ENCODE results near the gene DYNLT1. TPM values are rescaled to one million over a fixed set of nuclear protein-coding genes. Genes with fewer than 3 reads are reported as not detected.
A peak's percentile ranks its signal among the peaks of the same experiment; 100 is the strongest.

DYNLT1 gene
- total and polyA plus RNA-seq, 2 of the 4 experiments (the other 2 are of a cell fraction) = 235 to 349 TPM

DNA sequence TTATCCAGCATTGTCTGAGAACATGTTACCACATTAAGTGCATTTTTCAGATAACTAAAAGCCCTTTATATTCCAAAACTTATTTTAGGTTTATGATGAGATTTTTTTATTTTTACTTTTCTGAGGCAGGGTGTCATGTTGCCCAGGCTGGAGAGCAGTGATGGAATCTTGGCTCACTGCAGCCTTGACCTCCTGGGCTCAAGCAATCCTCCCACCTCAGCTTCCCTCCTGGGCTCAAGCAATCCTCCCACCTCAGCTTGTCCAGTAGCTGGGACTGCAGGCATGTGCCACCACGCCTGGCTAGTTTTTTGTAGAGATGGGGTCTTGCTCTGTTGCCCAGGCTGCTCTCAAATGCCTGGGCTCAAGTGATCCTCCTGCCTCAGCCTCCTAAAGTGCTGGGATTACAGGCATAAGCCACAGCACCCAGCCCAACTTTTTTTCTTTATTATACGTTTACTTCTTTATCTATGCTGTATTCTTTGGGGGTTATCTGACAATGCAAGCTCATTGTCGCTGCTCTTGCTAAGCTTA lies 6.2 kb downstream of the DYNLT1 start:
- no peak overlapping the region for H2BK5ac ChIP-seq (ENCODE audit: low read depth, low read length, poor library complexity, severe bottlenecking)
- H4K91ac ChIP-seq (ENCODE audit: insufficient read depth, low read depth, low read length) = no peak overlapping the region
- no peak overlapping the region for H3K4me2 ChIP-seq (ENCODE audit: low read depth, low read length)
- no peaks in the 10 kb centered on the region for H3K9me3 ChIP-seq (ENCODE audit: control insufficient read depth, insufficient read depth, low read length)
- no peak overlapping the region for H3K18ac ChIP-seq (ENCODE audit: low read depth, low read length)
- TF ChIP-seq, protein P1, sequence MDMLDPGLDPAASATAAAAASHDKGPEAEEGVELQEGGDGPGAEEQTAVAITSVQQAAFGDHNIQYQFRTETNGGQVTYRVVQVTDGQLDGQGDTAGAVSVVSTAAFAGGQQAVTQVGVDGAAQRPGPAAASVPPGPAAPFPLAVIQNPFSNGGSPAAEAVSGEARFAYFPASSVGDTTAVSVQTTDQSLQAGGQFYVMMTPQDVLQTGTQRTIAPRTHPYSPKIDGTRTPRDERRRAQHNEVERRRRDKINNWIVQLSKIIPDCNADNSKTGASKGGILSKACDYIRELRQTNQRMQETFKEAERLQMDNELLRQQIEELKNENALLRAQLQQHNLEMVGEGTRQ (IDR thresholded peaks at IDR 0.05; ENCODE audit: low read depth, low read length) = no peak
- TF ChIP-seq MAFK (IDR thresholded peaks at IDR 0.05; ENCODE audit: low read depth, low read length) (no peak), FOS (IDR thresholded peaks at IDR 0.05; ENCODE audit: low read depth, low read length) (no peak), RAD21 (IDR thresholded peaks at IDR 0.05; ENCODE audit: low read length) (no peak), MAZ (IDR thresholded peaks at IDR 0.05; ENCODE audit: borderline replicate concordance, low read depth, low read length) (no peak), POLR2A (IDR thresholded peaks at IDR 0.05; ENCODE audit: low read depth, low read length) (no peak; the same call in 1 of the 2 replicates), SMC3 (IDR thresholded peaks at IDR 0.05; ENCODE audit: low read depth, low read length) (no peak), MXI1 (IDR thresholded peaks at IDR 0.05; ENCODE audit: borderline replicate concordance, low read depth, low read length) (no peak), BHLHE40 (IDR thresholded peaks at IDR 0.05; ENCODE audit: low read depth, low read length) (no peak), RFX5 (IDR thresholded peaks at IDR 0.05; ENCODE audit: low read depth, low read length) (no peak), NFE2L2 (IDR thresholded peaks at IDR 0.05; ENCODE audit: low read depth, low read length) (no peak), RCOR1 (IDR thresholded peaks at IDR 0.05; ENCODE audit: insufficient replicate concordance, low read length) (no peak), CEBPB (IDR thresholded peaks at IDR 0.05; ENCODE audit: low read depth, low read length) (no peak), CHD1 (IDR thresholded peaks at IDR 0.05; ENCODE audit: low read depth, low read length) (no peak)
- TF ChIP-seq, protein P2, sequence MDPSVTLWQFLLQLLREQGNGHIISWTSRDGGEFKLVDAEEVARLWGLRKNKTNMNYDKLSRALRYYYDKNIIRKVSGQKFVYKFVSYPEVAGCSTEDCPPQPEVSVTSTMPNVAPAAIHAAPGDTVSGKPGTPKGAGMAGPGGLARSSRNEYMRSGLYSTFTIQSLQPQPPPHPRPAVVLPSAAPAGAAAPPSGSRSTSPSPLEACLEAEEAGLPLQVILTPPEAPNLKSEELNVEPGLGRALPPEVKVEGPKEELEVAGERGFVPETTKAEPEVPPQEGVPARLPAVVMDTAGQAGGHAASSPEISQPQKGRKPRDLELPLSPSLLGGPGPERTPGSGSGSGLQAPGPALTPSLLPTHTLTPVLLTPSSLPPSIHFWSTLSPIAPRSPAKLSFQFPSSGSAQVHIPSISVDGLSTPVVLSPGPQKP (IDR thresholded peaks at IDR 0.05; ENCODE audit: borderline replicate concordance, low read depth, low read length) = no peak
- TF ChIP-seq, protein P3, sequence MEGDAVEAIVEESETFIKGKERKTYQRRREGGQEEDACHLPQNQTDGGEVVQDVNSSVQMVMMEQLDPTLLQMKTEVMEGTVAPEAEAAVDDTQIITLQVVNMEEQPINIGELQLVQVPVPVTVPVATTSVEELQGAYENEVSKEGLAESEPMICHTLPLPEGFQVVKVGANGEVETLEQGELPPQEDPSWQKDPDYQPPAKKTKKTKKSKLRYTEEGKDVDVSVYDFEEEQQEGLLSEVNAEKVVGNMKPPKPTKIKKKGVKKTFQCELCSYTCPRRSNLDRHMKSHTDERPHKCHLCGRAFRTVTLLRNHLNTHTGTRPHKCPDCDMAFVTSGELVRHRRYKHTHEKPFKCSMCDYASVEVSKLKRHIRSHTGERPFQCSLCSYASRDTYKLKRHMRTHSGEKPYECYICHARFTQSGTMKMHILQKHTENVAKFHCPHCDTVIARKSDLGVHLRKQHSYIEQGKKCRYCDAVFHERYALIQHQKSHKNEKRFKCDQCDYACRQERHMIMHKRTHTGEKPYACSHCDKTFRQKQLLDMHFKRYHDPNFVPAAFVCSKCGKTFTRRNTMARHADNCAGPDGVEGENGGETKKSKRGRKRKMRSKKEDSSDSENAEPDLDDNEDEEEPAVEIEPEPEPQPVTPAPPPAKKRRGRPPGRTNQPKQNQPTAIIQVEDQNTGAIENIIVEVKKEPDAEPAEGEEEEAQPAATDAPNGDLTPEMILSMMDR (conservative IDR thresholded peaks at IDR 0.05; ENCODE audit: low read depth, low read length) = no peak
- H3K4me3 ChIP-seq (ENCODE audit: insufficient read depth, low read depth, low read length) = no peak overlapping the region
- no peak overlapping the region for H2BK120ac ChIP-seq (ENCODE audit: low read depth, low read length)
- no peak overlapping the region for H4K5ac ChIP-seq (ENCODE audit: low read depth, low read length)
- H3K56ac ChIP-seq (ENCODE audit: extremely low read depth, insufficient read depth, low read length) = no peak overlapping the region
- no peak overlapping the region for H2AK5ac ChIP-seq (ENCODE audit: low read depth, low read length)
- peaks cover 28% of the 10 kb centered on the region for H3K36me3 ChIP-seq (ENCODE audit: control insufficient read depth, insufficient read depth, low read length)
- no peaks in the 10 kb centered on the region for H3K27me3 ChIP-seq (ENCODE audit: control insufficient read depth, insufficient read depth, low read length)
- H3K9me1 ChIP-seq (ENCODE audit: insufficient read depth, low read length) = peaks cover 18% of the 10 kb centered on the region
- H3K14ac ChIP-seq (replicated peaks; ENCODE audit: low read depth, low read length) = no peak overlapping the region
- H3K27ac ChIP-seq (ENCODE audit: insufficient read depth, low read length) = no peak overlapping the region
- H2AFZ ChIP-seq (replicated peaks; ENCODE audit: low read length, poor library complexity) = no peak overlapping the region
- H4K8ac ChIP-seq (ENCODE audit: low read depth in 2 of 2, low read length in 2 of 2) = 0 out of 4 replicates have a peak overlapping the region, but pooled peaks of 1 of the 2 experiments have one; percentile 9
- dilution Hi-C loops (cut with HindIII; ENCODE audit: low sequenced_read_pairs, unreplicated experiment) = no loop called here
- H3K4me1 ChIP-seq (ENCODE audit: control insufficient read depth, insufficient read depth, low read length) = peaks cover 19% of the 10 kb centered on the region
- no peak overlapping the region for H3K4ac ChIP-seq (ENCODE audit: low read depth, low read length)
- H2BK20ac ChIP-seq (ENCODE audit: low read depth, low read length) = no peak overlapping the region
- H2AK9ac ChIP-seq (replicated peaks; ENCODE audit: low read depth, low read length, poor library complexity) = no peak overlapping the region
- DNase-seq (no peak), ATAC-seq (ENCODE audit: low read depth) (no peak)
- peak overlapping the region; percentile 7; the same call in 1 of the 2 replicates for H3K23ac ChIP-seq (ENCODE audit: low read depth, low read length)
- H3K9ac ChIP-seq (ENCODE audit: low read depth, low read length) = no peak overlapping the region
- peaks cover 32 to 65% of the 10 kb centered on the region in 2 experiments for H3K79me1 ChIP-seq (ENCODE audit: low read depth in 1 of 2, low read length in 2 of 2)
- no TSS peak for BruUV-seq (replicated peaks)
- in situ Hi-C loops (cut with MboI; ENCODE audit: low sequenced_read_pairs) = loop anchor here (25.0 kb wide), 1 partner anchor 1074 kb away; no protein-coding TSS in a partner anchor
- H2BK15ac ChIP-seq (ENCODE audit: low read depth, low read length) = no peak overlapping the region
- no CpG with 5 or more reads among the region's 3 CpGs for WGBS, 2 experiments (ENCODE audit: extremely low coverage in 2 of 2, insufficient read length in 1 of 2)
- intact Hi-C loops (cut with micrococcal nuclease) = no loop called here
- CTCF ChIA-PET = no interaction called here
- peaks cover 36% of the 10 kb centered on the region for H4K20me1 ChIP-seq (ENCODE audit: insufficient read depth, low read length)
- POLR2A ChIA-PET (ENCODE audit: unreplicated experiment) = no interaction called here

Data from IMR-90 (cell line).